Loucy (cell line): ENCODE measurements around the gene SYNDIG1.

Experiments used
- H2AFZ ChIP-seq: fragments of 200-600 bp; sonication (generic); 2 replicates; pipeline ENCODE4 v1.6.0; 2016; ENCODE audit warnings: antibody characterized with exemption, mild to moderate bottlenecking, low read length, moderate library complexity
- H3F3A ChIP-seq: fragments of 200-600 bp; 2 replicates; pipeline ENCODE4 v1.6.0; 2016; ENCODE audit warnings: antibody characterized with exemption, low read depth, mild to moderate bottlenecking
- H3K27me3 ChIP-seq: fragments of 200-600 bp; sonication (generic); 2 replicates; pipeline ENCODE4 v1.6.1; 2014; ENCODE audit warnings: low read length, mild to moderate bottlenecking; ENCODE audit not compliant: insufficient read depth, poor library complexity, severe bottlenecking
- H3K36me3 ChIP-seq: fragments of 200-600 bp; sonication (generic); 2 replicates; pipeline ENCODE4 v1.6.1; 2016; ENCODE audit warnings: low read length; ENCODE audit not compliant: insufficient read depth
- H3K4me1 ChIP-seq: fragments of 200-600 bp; sonication (generic); 2 replicates; pipeline ENCODE4 v1.5.1; 2014; ENCODE audit warnings: low read length, mild to moderate bottlenecking; ENCODE audit not compliant: insufficient read depth, poor library complexity, severe bottlenecking
- H3K4me2 ChIP-seq: fragments of 200-600 bp; sonication (generic); 2 replicates; pipeline ENCODE4 v1.6.0; 2014; ENCODE audit warnings: antibody characterized with exemption, low read length, low read depth, mild to moderate bottlenecking; ENCODE audit not compliant: poor library complexity, severe bottlenecking
- H3K4me3 ChIP-seq: fragments of 200-600 bp; sonication (generic); 2 replicates; pipeline ENCODE4 v1.5.1; 2014; ENCODE audit warnings: low read length, mild to moderate bottlenecking, mixed read lengths; ENCODE audit not compliant: poor library complexity, severe bottlenecking
- H3K79me2 ChIP-seq: fragments of 200-600 bp; sonication (generic); 2 replicates; pipeline ENCODE4 v1.6.1; 2014; ENCODE audit warnings: low read length; ENCODE audit not compliant: insufficient read depth
- H3K9ac ChIP-seq: fragments of 200-600 bp; sonication (generic); 2 replicates; pipeline ENCODE4 v1.6.0; 2014; ENCODE audit warnings: mild to moderate bottlenecking, low read depth, low read length, moderate library complexity; ENCODE audit not compliant: poor library complexity, severe bottlenecking
- H3K9me2 ChIP-seq: fragments of 200-600 bp; sonication (generic); replicated peaks from 2 replicates; pipeline ENCODE4 v1.6.1; 2016; ENCODE audit warnings: low read depth, low read length, mixed read lengths
- H3K9me3 ChIP-seq: fragments of 200-600 bp; sonication (generic); 2 replicates; pipeline ENCODE4 v1.6.1; 2014; ENCODE audit warnings: mild to moderate bottlenecking, antibody characterized with exemption, low read length, low read depth; ENCODE audit not compliant: insufficient read depth
- H4K20me1 ChIP-seq: fragments of 200-600 bp; sonication (generic); 2 replicates; pipeline ENCODE4 v1.6.0; 2014; ENCODE audit warnings: antibody characterized with exemption, low read length, mild to moderate bottlenecking; ENCODE audit not compliant: insufficient read depth, poor library complexity, severe bottlenecking
- CTCF ChIP-seq: fragments of 200-600 bp; sonication (generic); conservative IDR thresholded peaks from 2 replicates; pipeline ENCODE4 v1.5.1; 2014; ENCODE audit warnings: mild to moderate bottlenecking, antibody characterized with exemption, low read length
- EZH2phosphoT487 ChIP-seq: fragments of 200-600 bp; IDR thresholded peaks from 2 replicates; pipeline ENCODE4 v1.6.1; 2018; ENCODE audit warnings: antibody characterized with exemption, mild to moderate bottlenecking, moderate library complexity, borderline replicate concordance

SYNDIG1 gene

GRCh38 chr20:24669701-24670100, 200.3 kb downstream of the SYNDIG1 start:
- Histone ChIP-seq H3K36me3 (no peaks in the 10 kb centered on the region), H4K20me1 (no peaks in the 10 kb centered on the region), H3K9ac (no peak overlapping the region), H3K4me1 (no peaks in the 10 kb centered on the region), H3F3A (no peaks in the 10 kb centered on the region), H2AFZ (no peak overlapping the region), H3K9me3 (no peaks in the 10 kb centered on the region; the same call in 1 of the 2 replicates), H3K27me3 (no peaks in the 10 kb centered on the region), H3K4me3 (no peak overlapping the region), H3K9me2 (no peaks in the 10 kb centered on the region), H3K79me2 (no peaks in the 10 kb centered on the region), H3K4me2 (no peak overlapping the region)
- TF ChIP-seq CTCF (no peak), EZH2phosphoT487 (no peak)

GRCh38 chr20:24670341-24670872, 201.0 kb downstream of the SYNDIG1 start:
- Histone ChIP-seq H3K4me3 (no peak overlapping the region), H3K9me2 (no peaks in the 10 kb centered on the region), H3K9ac (no peak overlapping the region), H3K36me3 (no peaks in the 10 kb centered on the region), H3K9me3 (no peaks in the 10 kb centered on the region; the same call in 1 of the 2 replicates), H3K27me3 (no peaks in the 10 kb centered on the region), H3K4me1 (no peaks in the 10 kb centered on the region), H3K79me2 (no peaks in the 10 kb centered on the region), H3F3A (no peaks in the 10 kb centered on the region), H2AFZ (no peak overlapping the region), H3K4me2 (no peak overlapping the region), H4K20me1 (no peaks in the 10 kb centered on the region)
- TF ChIP-seq CTCF (no peak), EZH2phosphoT487 (no peak)

- Histone ChIP-seq H3K79me2 (no peaks in the 10 kb centered on the region), H3K9me2 (no peaks in the 10 kb centered on the region), H3F3A (no peaks in the 10 kb centered on the region), H3K27me3 (no peaks in the 10 kb centered on the region), H4K20me1 (no peaks in the 10 kb centered on the region), H3K9me3 (no peaks in the 10 kb centered on the region; the same call in 1 of the 2 replicates), H3K4me1 (no peaks in the 10 kb centered on the region), H3K4me2 (no peak overlapping the region), H3K9ac (no peak overlapping the region), H2AFZ (no peak overlapping the region), H3K36me3 (no peaks in the 10 kb centered on the region), H3K4me3 (no peak overlapping the region)
- TF ChIP-seq EZH2phosphoT487 (no peak), CTCF (no peak)
Measured at GRCh38 chr20:24670981-24671380, 201.6 kb downstream of the SYNDIG1 start.
